PC-9 (cell line): ENCODE data around the gene GPATCH2. TPM values are rescaled to one million over a fixed set of nuclear protein-coding genes. Genes with fewer than 3 reads are reported as not detected.

ENCODE experiments used
- BruUV-seq: library from RNA; stranded (reverse); fragments of 400-500 nt; replicated peaks from 2 replicates; lab custom pipeline; 2021; lab: Mats Ljungman, UMichigan
- CTCF ChIA-PET: fragments of 300-600 bp; sonication (Branson Sonifier 250); formaldehyde crosslinking; loops from one replicate; lab custom pipeline; 2022; ENCODE audit warnings: antibody characterized with exemption; lab: Charles Lee
- POLR2A ChIA-PET: fragments of 300-600 bp; sonication (Branson Sonifier 250); formaldehyde crosslinking; loops from one replicate; lab custom pipeline; 2022; ENCODE audit warnings: antibody characterized with exemption; ENCODE audit not compliant: unreplicated experiment; lab: Charles Lee
- DNase-seq, 2 experiments: peaks; one replicate each; pipeline versions ENCODE4 v3.0.0 to v3.0.0-alpha.2; 2015 to 2022; ENCODE audit warnings: mixed read lengths in 1 of 2
- H2AFZ ChIP-seq: fragments of 200-600 bp; sonication (generic); 2 replicates; pipeline ENCODE4 v1.8.1; 2017; ENCODE audit warnings: antibody characterized with exemption
- H3F3A ChIP-seq: fragments of 200-600 bp; sonication (generic); 2 replicates; pipeline ENCODE4 v1.8.1; 2017; ENCODE audit warnings: antibody characterized with exemption, mild to moderate bottlenecking, low read depth; ENCODE audit not compliant: insufficient read depth
- H3K27ac ChIP-seq: fragments of 200-600 bp; sonication (generic); 2 replicates; pipeline ENCODE4 v1.6.1; 2016; ENCODE audit warnings: mixed run types
- H3K27me3 ChIP-seq: fragments of 200-600 bp; sonication (generic); 2 replicates; pipeline ENCODE4 v1.6.1; 2016; ENCODE audit warnings: low read depth, mixed run types; ENCODE audit not compliant: insufficient read depth
- H3K36me3 ChIP-seq: fragments of 200-600 bp; sonication (generic); 2 replicates; pipeline ENCODE4 v1.6.1; 2016; ENCODE audit warnings: low read depth, mixed run types
- H3K4me1 ChIP-seq: fragments of 200-600 bp; sonication (generic); replicated peaks from 2 replicates; pipeline ENCODE4 v1.6.1; 2016; ENCODE audit warnings: mixed run types; ENCODE audit not compliant: insufficient read depth
- H3K4me2 ChIP-seq: fragments of 200-600 bp; sonication (generic); 2 replicates; pipeline ENCODE4 v1.6.1; 2017; ENCODE audit warnings: mixed run types
- H3K4me3 ChIP-seq: fragments of 200-600 bp; sonication (generic); 2 replicates; pipeline ENCODE4 v1.6.1; 2016; ENCODE audit warnings: mixed run types
- H3K79me2 ChIP-seq: fragments of 200-600 bp; sonication (generic); 2 replicates; pipeline ENCODE4 v1.6.1; 2017; ENCODE audit warnings: low read depth, mixed run types
- H3K9me2 ChIP-seq: fragments of 200-600 bp; sonication (generic); 2 replicates; pipeline ENCODE4 v1.8.1; 2017; ENCODE audit warnings: mild to moderate bottlenecking; ENCODE audit not compliant: insufficient read depth
- H3K9me3 ChIP-seq: fragments of 200-600 bp; sonication (generic); 2 replicates; pipeline ENCODE4 v1.8.1; 2016; ENCODE audit warnings: low read depth; ENCODE audit not compliant: insufficient read depth
- H4K20me1 ChIP-seq: fragments of 200-600 bp; sonication (generic); 2 replicates; pipeline ENCODE4 v1.8.1; 2017; ENCODE audit not compliant: insufficient read depth
- EZH2 ChIP-seq: fragments of 200-600 bp; sonication (generic); IDR thresholded peaks from 2 replicates; pipeline ENCODE4 v1.8.0; 2017; ENCODE audit warnings: antibody characterized with exemption, low read depth
- intact Hi-C: fragments of 100-400 bp; cut with micrococcal nuclease; formaldehyde crosslinking; loops from one replicate; pipeline ENCODE4 v1.10.0; 2022; ENCODE audit not compliant: unreplicated experiment
- total RNA-seq: library from RNA; stranded (reverse); gene quantifications from 2 replicates; pipeline ENCODE4 v1.2.3, GENCODE V29; 2021
- TF ChIP-seq, protein P1 (sequence below): fragments of 200-600 bp; sonication (generic); conservative IDR thresholded peaks from 2 replicates; pipeline ENCODE4 v1.6.1; 2017; ENCODE audit warnings: mixed run types, antibody characterized with exemption, mild to moderate bottlenecking, moderate library complexity

GPATCH2 gene
- total RNA-seq, 1 experiment from 2014 or later = 14.8 TPM

DNA sequence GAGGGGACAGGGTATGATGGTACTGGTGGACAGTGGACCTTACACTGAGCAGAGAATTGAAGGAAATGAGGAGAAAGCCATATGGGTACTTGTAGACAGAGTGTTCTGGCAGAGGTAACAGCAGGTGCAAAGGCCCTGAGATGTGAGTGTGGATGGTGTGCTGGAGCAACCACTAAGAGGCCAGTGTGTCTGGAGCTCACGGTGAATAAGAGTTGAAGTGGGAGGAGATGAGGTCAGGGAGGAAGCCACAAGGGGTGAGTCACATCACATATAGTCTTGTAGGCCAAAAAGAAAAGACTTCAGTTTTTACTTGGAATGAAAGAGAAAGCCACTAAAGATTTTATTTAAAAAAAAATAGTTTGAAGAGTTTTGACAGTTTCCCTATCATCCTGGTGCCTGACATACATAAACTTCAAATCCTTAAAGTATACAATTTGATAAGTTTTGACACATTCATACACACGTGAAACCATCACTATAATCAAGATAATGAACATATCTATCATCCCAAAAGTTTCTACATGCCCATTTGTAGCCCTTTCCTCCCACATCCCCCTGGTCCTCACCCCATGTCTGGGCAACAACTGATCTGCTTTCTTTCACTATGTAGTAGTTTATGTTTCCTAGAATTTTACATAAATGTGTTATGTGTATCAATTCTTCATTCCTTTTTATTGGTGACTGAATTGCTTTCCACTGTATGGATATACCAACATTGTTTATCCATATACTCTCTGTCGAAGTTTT, 148.4 kb downstream of the GPATCH2 start:
- no peaks in the 10 kb centered on the region for H4K20me1 ChIP-seq
- no peaks in the 10 kb centered on the region for H3K36me3 ChIP-seq
- no TSS peak for BruUV-seq
- TF ChIP-seq, protein P1, sequence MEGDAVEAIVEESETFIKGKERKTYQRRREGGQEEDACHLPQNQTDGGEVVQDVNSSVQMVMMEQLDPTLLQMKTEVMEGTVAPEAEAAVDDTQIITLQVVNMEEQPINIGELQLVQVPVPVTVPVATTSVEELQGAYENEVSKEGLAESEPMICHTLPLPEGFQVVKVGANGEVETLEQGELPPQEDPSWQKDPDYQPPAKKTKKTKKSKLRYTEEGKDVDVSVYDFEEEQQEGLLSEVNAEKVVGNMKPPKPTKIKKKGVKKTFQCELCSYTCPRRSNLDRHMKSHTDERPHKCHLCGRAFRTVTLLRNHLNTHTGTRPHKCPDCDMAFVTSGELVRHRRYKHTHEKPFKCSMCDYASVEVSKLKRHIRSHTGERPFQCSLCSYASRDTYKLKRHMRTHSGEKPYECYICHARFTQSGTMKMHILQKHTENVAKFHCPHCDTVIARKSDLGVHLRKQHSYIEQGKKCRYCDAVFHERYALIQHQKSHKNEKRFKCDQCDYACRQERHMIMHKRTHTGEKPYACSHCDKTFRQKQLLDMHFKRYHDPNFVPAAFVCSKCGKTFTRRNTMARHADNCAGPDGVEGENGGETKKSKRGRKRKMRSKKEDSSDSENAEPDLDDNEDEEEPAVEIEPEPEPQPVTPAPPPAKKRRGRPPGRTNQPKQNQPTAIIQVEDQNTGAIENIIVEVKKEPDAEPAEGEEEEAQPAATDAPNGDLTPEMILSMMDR = no peak
- TF ChIP-seq EZH2 = no peak
- no peaks in the 10 kb centered on the region for H3K79me2 ChIP-seq
- H3K4me1 ChIP-seq = no peaks in the 10 kb centered on the region
- H3K9me3 ChIP-seq = no peaks in the 10 kb centered on the region
- no peaks in the 10 kb centered on the region for H3K27me3 ChIP-seq
- no peak overlapping the region for H3K27ac ChIP-seq
- POLR2A ChIA-PET = no interaction called here
- H3K9me2 ChIP-seq = 0 out of 2 replicates have a peak, but pooled peaks cover 3% of the 10 kb centered on the region
- H2AFZ ChIP-seq = no peak overlapping the region
- DNase-seq = no peak
- CTCF ChIA-PET = no interaction called here
- H3F3A ChIP-seq = no peaks in the 10 kb centered on the region
- intact Hi-C loops = no loop called here
- no peak overlapping the region for H3K4me2 ChIP-seq
- no peak overlapping the region for H3K4me3 ChIP-seq

DNA sequence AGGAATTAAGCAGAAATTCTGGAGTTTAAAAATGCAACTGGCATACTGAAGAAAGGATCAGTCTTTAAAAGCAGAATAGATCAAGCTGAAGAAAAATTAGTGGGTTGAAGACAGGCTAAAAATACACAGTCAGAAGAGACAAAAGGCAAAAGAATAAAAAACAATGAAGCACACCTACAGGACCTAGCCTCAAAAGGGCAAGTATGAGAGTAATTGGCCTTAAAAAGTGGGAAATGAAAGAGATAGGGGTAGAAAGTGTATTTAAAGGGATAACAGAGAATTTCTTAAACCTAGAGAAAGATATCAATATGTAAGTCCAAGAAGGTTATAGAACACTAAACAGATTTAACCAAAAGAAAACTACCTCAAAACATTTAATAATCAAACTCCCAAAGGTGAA, 152.4 kb downstream of the GPATCH2 start:
- Histone ChIP-seq H2AFZ (no peak overlapping the region), H3K4me3 (no peak overlapping the region), H3K4me2 (no peak overlapping the region), H3K27ac (no peak overlapping the region), H3K27me3 (no peaks in the 10 kb centered on the region), H4K20me1 (no peaks in the 10 kb centered on the region), H3K4me1 (no peaks in the 10 kb centered on the region), H3K36me3 (no peaks in the 10 kb centered on the region), H3F3A (no peaks in the 10 kb centered on the region), H3K9me3 (no peaks in the 10 kb centered on the region), H3K9me2 (0 out of 2 replicates have a peak, but pooled peaks cover 3% of the 10 kb centered on the region), H3K79me2 (no peaks in the 10 kb centered on the region)
- BruUV-seq = no TSS peak
- POLR2A ChIA-PET = no interaction called here
- no peak for DNase-seq
- intact Hi-C loops = no loop called here
- CTCF ChIA-PET = no interaction called here
- TF ChIP-seq, protein P1 = no peak
- no peak for TF ChIP-seq EZH2

DNA sequence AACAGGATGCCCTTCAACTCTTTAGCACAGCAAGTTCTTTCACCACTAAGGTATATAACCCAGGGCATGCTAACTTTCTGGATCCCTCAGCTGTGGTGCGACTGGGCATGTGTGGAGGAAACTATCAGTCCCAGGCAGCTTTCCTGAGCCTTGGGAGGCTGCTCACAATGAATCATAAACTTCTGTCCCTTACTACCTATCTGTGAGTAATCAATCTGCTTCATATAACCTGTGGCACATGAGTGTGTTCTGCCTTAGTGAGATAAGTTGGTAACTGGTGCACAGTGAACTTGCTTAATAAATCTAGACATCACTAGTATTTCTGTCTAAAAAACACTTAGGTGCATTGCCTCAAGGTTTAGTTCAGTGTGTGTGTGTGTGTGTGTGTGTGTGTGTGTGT, 158.0 kb downstream of the GPATCH2 start:
- no peak overlapping the region for H2AFZ ChIP-seq
- H3F3A ChIP-seq = no peaks in the 10 kb centered on the region
- no peaks in the 10 kb centered on the region for H3K9me3 ChIP-seq
- no peak overlapping the region for H3K27ac ChIP-seq
- H3K4me2 ChIP-seq = no peak overlapping the region
- DNase-seq = no peak
- H3K27me3 ChIP-seq = no peaks in the 10 kb centered on the region
- H3K9me2 ChIP-seq = no peaks in the 10 kb centered on the region
- BruUV-seq = no TSS peak
- no peaks in the 10 kb centered on the region for H3K79me2 ChIP-seq
- H3K4me1 ChIP-seq = no peaks in the 10 kb centered on the region
- no peak for TF ChIP-seq EZH2
- TF ChIP-seq, protein P1 = no peak
- intact Hi-C loops = no loop called here
- H3K4me3 ChIP-seq = no peak overlapping the region
- no peaks in the 10 kb centered on the region for H4K20me1 ChIP-seq
- ChIA-PET POLR2A (no interaction called here), CTCF (no interaction called here)
- H3K36me3 ChIP-seq = no peaks in the 10 kb centered on the region
